ENCODE data around the gene SWAP70.
"Not testable (repeated sequence)": the region's sequence is repeated elsewhere in the genome, so short reads cannot be mapped to it uniquely, and the experiment has no call there.

The SWAP70 gene

DNA sequence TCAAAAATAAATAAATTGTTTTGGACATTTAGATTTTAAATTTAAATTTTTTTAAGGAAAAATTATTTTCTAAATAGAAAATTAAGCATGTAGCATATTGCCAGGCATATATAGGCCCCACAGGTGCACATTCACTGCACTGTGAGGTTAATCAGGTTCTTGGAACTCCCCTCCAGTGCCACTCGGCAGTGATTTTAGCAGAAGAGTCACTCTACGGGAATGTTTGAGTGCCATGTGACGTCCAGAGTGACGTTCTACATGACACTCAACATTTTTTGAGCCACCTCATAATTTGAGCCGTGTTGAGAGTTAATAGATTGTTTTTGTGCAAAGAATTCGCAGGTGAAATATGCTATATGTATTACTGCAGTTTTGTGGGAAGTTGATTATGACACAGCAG lies 77.4 kb downstream of the SWAP70 start:
- H3K4me3 ChIP-seq (ENCODE audit: low read length, poor library complexity, severe bottlenecking), result no peak overlapping the region
- peaks cover 4% of the 10 kb centered on the region; the same call in 1 of the 2 replicates for H3K9me3 ChIP-seq (ENCODE audit: insufficient read depth, low read depth, low read length)
- H3K27me3 ChIP-seq (ENCODE audit: insufficient read depth, low read length, poor library complexity, severe bottlenecking), result no peaks in the 10 kb centered on the region
- H3K79me2 ChIP-seq (ENCODE audit: insufficient read depth, low read length), result no peaks in the 10 kb centered on the region
- H3F3A ChIP-seq (ENCODE audit: low read depth), result no peaks in the 10 kb centered on the region
- no peak for TF ChIP-seq CTCF (conservative IDR thresholded peaks at IDR 0.05; ENCODE audit: low read length)
- no peak for TF ChIP-seq EZH2phosphoT487 (IDR thresholded peaks at IDR 0.05; ENCODE audit: borderline replicate concordance)
- H3K4me2 ChIP-seq (ENCODE audit: low read depth, low read length, poor library complexity, severe bottlenecking), result no peak overlapping the region
- no peaks in the 10 kb centered on the region for H4K20me1 ChIP-seq (ENCODE audit: insufficient read depth, low read length, poor library complexity, severe bottlenecking)
- no peak overlapping the region for H2AFZ ChIP-seq (ENCODE audit: low read length)
- H3K9ac ChIP-seq (ENCODE audit: low read depth, low read length, poor library complexity, severe bottlenecking), result no peak overlapping the region
- H3K36me3 ChIP-seq (ENCODE audit: insufficient read depth, low read length), result peaks cover 38% of the 10 kb centered on the region; the same call in 1 of the 2 replicates
- H3K9me2 ChIP-seq (replicated peaks; ENCODE audit: low read depth, low read length), result no peaks in the 10 kb centered on the region
- H3K4me1 ChIP-seq (ENCODE audit: insufficient read depth, low read length, poor library complexity, severe bottlenecking), result peaks cover 20% of the 10 kb centered on the region

DNA sequence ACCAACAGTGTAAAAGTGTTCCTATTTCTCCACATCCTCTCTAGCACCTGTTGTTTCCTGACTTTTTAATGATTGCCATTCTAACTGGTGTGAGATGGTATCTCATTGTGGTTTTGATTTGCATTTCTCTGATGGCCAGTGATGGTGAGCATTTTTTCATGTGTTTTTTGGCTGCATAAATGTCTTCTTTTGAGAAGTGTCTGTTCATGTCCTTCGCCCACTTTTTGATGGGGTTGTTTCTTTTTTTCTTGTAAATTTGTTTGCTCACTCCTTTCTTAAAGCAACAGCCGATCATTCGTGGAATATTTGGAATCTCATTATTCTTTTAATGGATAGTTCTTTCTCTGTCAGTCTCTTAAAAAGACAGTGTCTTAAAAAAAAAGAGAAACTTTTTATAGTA lies 79.6 kb downstream of the SWAP70 start:
- peaks cover 24% of the 10 kb centered on the region; the same call in 1 of the 2 replicates for H3K36me3 ChIP-seq (ENCODE audit: insufficient read depth, low read length)
- H3F3A ChIP-seq (ENCODE audit: low read depth); H2AFZ ChIP-seq (ENCODE audit: low read length): not testable (repeated sequence)

DNA sequence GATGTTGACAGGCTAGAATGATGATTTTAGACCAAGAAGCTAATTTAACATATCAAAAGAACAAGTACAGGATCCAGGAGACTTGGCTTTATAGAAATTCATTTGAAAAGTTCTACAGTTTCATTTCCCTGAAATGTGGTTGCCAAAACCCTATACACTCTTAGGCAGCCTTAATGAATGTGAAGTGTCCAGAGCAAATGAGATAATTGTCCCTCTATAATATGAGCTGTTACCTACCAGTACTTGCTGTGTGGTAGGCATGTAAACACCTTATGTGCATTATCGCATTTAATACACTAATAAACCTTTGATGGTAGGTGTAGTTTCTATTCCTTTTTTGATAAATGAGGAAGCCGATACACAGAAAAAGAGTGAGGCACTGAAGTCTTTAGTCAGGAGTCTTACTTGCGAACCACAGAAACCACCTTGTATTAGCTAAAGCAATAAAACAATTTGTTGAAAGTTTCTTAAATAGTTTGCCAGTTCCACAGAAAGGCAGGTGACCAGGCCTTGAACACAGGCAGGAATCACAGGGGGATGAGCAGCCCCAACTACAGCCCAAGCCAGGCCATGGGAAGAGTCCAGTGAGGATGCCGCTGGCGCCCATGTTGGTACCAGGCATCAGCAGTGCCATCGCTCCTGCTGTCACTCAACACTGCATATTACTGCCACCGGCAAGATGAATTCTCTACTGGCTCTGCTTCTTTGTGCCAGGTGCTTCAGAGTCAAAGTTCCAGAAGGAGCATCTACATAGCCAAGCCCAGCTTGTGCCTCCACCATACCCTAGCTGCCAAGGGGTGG lies 81.7 kb downstream of the SWAP70 start:
- no peaks in the 10 kb centered on the region for H3F3A ChIP-seq (ENCODE audit: low read depth)
- H3K9ac ChIP-seq (ENCODE audit: low read depth, low read length, poor library complexity, severe bottlenecking), result no peak overlapping the region
- no peaks in the 10 kb centered on the region for H3K9me2 ChIP-seq (replicated peaks; ENCODE audit: low read depth, low read length)
- no peaks in the 10 kb centered on the region for H3K79me2 ChIP-seq (ENCODE audit: insufficient read depth, low read length)
- peaks cover 12% of the 10 kb centered on the region for H3K4me1 ChIP-seq (ENCODE audit: insufficient read depth, low read length, poor library complexity, severe bottlenecking)
- no peaks in the 10 kb centered on the region for H4K20me1 ChIP-seq (ENCODE audit: insufficient read depth, low read length, poor library complexity, severe bottlenecking)
- H3K4me3 ChIP-seq (ENCODE audit: low read length, poor library complexity, severe bottlenecking), result no peak overlapping the region
- peaks cover 4% of the 10 kb centered on the region; the same call in 1 of the 2 replicates for H3K9me3 ChIP-seq (ENCODE audit: insufficient read depth, low read depth, low read length)
- no peak overlapping the region for H2AFZ ChIP-seq (ENCODE audit: low read length)
- H3K36me3 ChIP-seq (ENCODE audit: insufficient read depth, low read length), result peaks cover 12% of the 10 kb centered on the region; the same call in 1 of the 2 replicates
- TF ChIP-seq CTCF (conservative IDR thresholded peaks at IDR 0.05; ENCODE audit: low read length), result no peak
- no peak for TF ChIP-seq EZH2phosphoT487 (IDR thresholded peaks at IDR 0.05; ENCODE audit: borderline replicate concordance)
- H3K4me2 ChIP-seq (ENCODE audit: low read depth, low read length, poor library complexity, severe bottlenecking), result no peak overlapping the region
- H3K27me3 ChIP-seq (ENCODE audit: insufficient read depth, low read length, poor library complexity, severe bottlenecking), result no peaks in the 10 kb centered on the region

More for the DNA sequence above, 79.6 kb downstream of the SWAP70 start:
- H3K9me2 ChIP-seq (replicated peaks; ENCODE audit: low read depth, low read length); H3K9me3 ChIP-seq (ENCODE audit: insufficient read depth, low read depth, low read length); H3K4me2 ChIP-seq (ENCODE audit: low read depth, low read length, poor library complexity, severe bottlenecking); H3K4me3 ChIP-seq (ENCODE audit: low read length, poor library complexity, severe bottlenecking); H3K9ac ChIP-seq (ENCODE audit: low read depth, low read length, poor library complexity, severe bottlenecking); H3K79me2 ChIP-seq (ENCODE audit: insufficient read depth, low read length); H3K27me3 ChIP-seq (ENCODE audit: insufficient read depth, low read length, poor library complexity, severe bottlenecking); H4K20me1 ChIP-seq (ENCODE audit: insufficient read depth, low read length, poor library complexity, severe bottlenecking): not testable (repeated sequence)
- peaks cover 23% of the 10 kb centered on the region for H3K4me1 ChIP-seq (ENCODE audit: insufficient read depth, low read length, poor library complexity, severe bottlenecking)
